Thoracic aorta (tissue), 2 donors: ENCODE measurements around the gene ANKFN1. TPM values are rescaled to one million over a fixed set of nuclear protein-coding genes. Genes with fewer than 3 reads are reported as not detected.

Experiments
- ATAC-seq: fragments of 150-250 bp; one replicate; pipeline ENCODE4 v1.8.0; 2017; ENCODE audit warnings: low read depth; ENCODE audit not compliant: insufficient number of reproducible peaks, low FRiP score
- DNase-seq: peaks from one replicate; pipeline ENCODE4 v3.0.0-alpha.2; 2020; ENCODE audit warnings: low spot score
- H3K27ac ChIP-seq, 2 donors: fragments of 200-600 bp; sonication (generic); 1 replicate in 1 of 2; 2 replicates in 1 of 2; pipeline ENCODE4 v1.5.1; 2016; ENCODE audit warnings: mild to moderate bottlenecking in 2 of 2, moderate library complexity in 2 of 2
- H3K27me3 ChIP-seq: fragments of 200-600 bp; sonication (generic); replicated peaks from 2 replicates; pipeline ENCODE4 v1.6.0; 2016; ENCODE audit warnings: mild to moderate bottlenecking; ENCODE audit not compliant: insufficient read depth
- H3K36me3 ChIP-seq: fragments of 200-600 bp; sonication (generic); one replicate; pipeline ENCODE4 v1.5.1; 2016
- H3K4me1 ChIP-seq, 2 donors: fragments of 200-600 bp; sonication (generic); 1 replicate in 1 of 2; 2 replicates in 1 of 2; pipeline versions ENCODE4 v1.5.1 to v1.6.0; 2016; ENCODE audit warnings: low read depth in 2 of 2, mild to moderate bottlenecking in 1 of 2; ENCODE audit not compliant: control insufficient read depth in 1 of 2
- H3K4me3 ChIP-seq: fragments of 200-600 bp; sonication (generic); 2 replicates; pipeline ENCODE4 v1.5.1; 2016; ENCODE audit warnings: mild to moderate bottlenecking
- H3K9me3 ChIP-seq: fragments of 200-600 bp; sonication (generic); 2 replicates; pipeline ENCODE4 v1.5.1; 2016
- CTCF ChIP-seq: fragments of 200-600 bp; sonication (generic); IDR thresholded peaks from one replicate; pipeline ENCODE4 v1.5.1; 2019; ENCODE audit warnings: antibody characterized with exemption
- total RNA-seq, 2 donors: library from RNA; depleted of rRNA; stranded (reverse); fragments of >200 nt; gene quantifications; one replicate each; pipeline versions ENCODE4 v1.1.0 to v1.2.3, GENCODE V29; 2016

The ANKFN1 gene
- total RNA-seq, 2 donors from 2014 or later: 0.68 TPM; not detected in 1

GRCh38 chr17:56358651-56359050, 205.4 kb downstream of the ANKFN1 start:
- Histone ChIP-seq H3K36me3 (no peaks in the 10 kb centered on the region), H3K27me3 (no peaks in the 10 kb centered on the region), H3K4me3 (no peak overlapping the region), H3K9me3 (no peaks in the 10 kb centered on the region), H3K4me1 (peaks cover 0 to 5% of the 10 kb centered on the region in 2 donors), H3K27ac (no peak overlapping the region)
- DNase-seq: no peak
- no peak for ATAC-seq
- TF ChIP-seq CTCF: no peak

GRCh38 chr17:56359518-56359917, 206.2 kb downstream of the ANKFN1 start:
- no peaks in the 10 kb centered on the region for H3K36me3 ChIP-seq
- no peaks in the 10 kb centered on the region for H3K9me3 ChIP-seq
- H3K27ac ChIP-seq: no peak overlapping the region
- ATAC-seq (no peak), DNase-seq (no peak)
- no peak overlapping the region for H3K4me3 ChIP-seq
- H3K4me1 ChIP-seq: no peaks in the 10 kb centered on the region
- no peak for TF ChIP-seq CTCF
- H3K27me3 ChIP-seq: no peaks in the 10 kb centered on the region

GRCh38 chr17:56367366-56367765, 214.1 kb downstream of the ANKFN1 start:
- H3K27me3 ChIP-seq: no peaks in the 10 kb centered on the region
- no peak for DNase-seq
- no peaks in the 10 kb centered on the region for H3K4me1 ChIP-seq
- no peak for ATAC-seq
- no peak overlapping the region for H3K27ac ChIP-seq
- H3K9me3 ChIP-seq: no peaks in the 10 kb centered on the region
- no peak for TF ChIP-seq CTCF
- H3K4me3 ChIP-seq: no peak overlapping the region
- H3K36me3 ChIP-seq: no peaks in the 10 kb centered on the region

- Histone ChIP-seq H3K9me3 (no peaks in the 10 kb centered on the region), H3K27ac (no peak overlapping the region), H3K27me3 (no peaks in the 10 kb centered on the region), H3K36me3 (no peaks in the 10 kb centered on the region), H3K4me1 (no peaks in the 10 kb centered on the region), H3K4me3 (no peak overlapping the region)
- TF ChIP-seq CTCF: no peak
- DNase-seq: no peak
- no peak for ATAC-seq
Observed at GRCh38 chr17:56373981-56374833, 220.9 kb downstream of the ANKFN1 start.

GRCh38 chr17:56389356-56389755, 236.1 kb downstream of the ANKFN1 start:
- H3K4me3 ChIP-seq: no peak overlapping the region
- no peak overlapping the region for H3K27ac ChIP-seq
- no peaks in the 10 kb centered on the region for H3K9me3 ChIP-seq
- TF ChIP-seq CTCF: no peak
- no peaks in the 10 kb centered on the region for H3K4me1 ChIP-seq
- DNase-seq (no peak), ATAC-seq (no peak)
- H3K36me3 ChIP-seq: no peaks in the 10 kb centered on the region
- H3K27me3 ChIP-seq: no peaks in the 10 kb centered on the region
